Fibroblast of skin of left quadriceps (primary cell): ENCODE results near the gene MORN4.
"Not testable (repeated sequence)": the region's sequence is repeated elsewhere in the genome, so short reads cannot be mapped to it uniquely, and the experiment has no call there.

Experiments used
- DNase-seq, 2 experiments: peaks; one replicate each; pipeline ENCODE4 v3.0.0-alpha.2; 2013; ENCODE audit warnings: low read depth in 2 of 2

Gene MORN4

GRCh38 chr10:97597778-97598177 lies 35.5 kb downstream of the MORN4 start:
- no peak for DNase-seq

DNA sequence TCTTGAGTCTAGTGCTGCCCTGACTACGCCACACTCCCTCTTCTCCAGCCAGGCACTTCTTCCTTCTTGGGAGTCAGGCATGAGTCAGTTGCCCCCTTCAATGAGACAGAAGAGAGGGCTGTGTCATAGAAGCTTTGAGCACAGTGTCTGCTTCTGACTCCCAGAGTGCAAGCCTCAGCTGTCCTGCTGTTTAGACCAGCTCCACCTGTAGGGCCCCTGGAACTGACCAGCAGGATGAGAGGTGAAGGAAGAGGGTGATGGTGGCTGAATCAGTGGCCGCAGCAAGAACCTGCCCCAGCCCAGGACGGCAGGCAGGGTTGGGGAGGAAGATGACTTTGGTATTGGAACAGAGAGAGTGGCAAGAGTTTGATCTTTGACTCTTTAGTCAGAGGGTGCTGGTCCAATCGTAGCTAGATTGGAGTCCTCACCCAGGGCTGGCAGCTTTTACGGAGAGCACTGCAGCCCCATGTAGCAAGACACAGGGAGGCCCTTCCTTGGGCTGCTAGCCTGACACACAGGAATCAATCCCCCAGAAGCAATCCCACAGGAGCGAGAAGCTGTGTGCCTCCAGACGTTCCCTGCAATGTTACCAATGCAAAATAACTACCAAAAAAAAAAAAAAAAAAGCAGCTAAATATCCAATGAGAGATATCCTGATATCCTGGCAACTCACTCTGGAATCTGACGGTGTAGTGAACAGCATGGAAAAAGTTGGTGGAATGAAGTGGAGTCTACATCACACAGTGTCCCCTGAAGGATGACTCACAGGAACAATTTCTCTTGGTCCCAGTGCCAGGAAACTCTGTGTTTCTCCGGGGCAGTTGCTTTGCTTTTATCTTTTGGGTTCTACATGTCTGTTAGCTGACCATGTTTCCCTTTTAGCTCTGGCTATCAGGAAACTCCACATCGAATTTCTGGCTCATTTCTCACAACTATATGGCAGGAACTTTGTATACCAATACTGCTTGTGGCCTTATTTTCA lies 36.9 kb downstream of the MORN4 start:
- peak in 1 of 2 experiments; percentile 47 for DNase-seq

DNA sequence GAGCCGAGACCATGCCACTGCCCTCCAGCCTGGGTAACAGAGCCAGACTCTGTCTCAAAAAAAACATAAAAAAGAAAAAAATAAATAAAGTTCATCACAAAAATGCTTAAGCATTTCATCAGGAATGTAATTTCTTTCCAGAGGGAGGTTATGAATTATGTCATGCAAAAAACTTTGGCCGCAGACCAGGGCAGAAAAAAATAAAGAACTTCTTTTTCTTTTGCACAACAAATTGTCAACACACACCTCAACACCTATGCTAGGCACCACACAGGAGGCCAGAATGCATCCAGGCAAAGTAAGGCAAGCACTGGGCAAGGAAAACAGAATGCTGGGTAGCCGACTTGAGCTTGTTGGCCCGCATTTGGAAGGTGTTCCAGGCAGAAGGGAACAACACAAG lies 39.9 kb downstream of the MORN4 start:
- no peak for DNase-seq

- no peak for DNase-seq
Observed at GRCh38 chr10:97590748-97591495, 42.4 kb downstream of the MORN4 start.

- DNase-seq, result no peak
Observed at GRCh38 chr10:97590082-97590747, 43.1 kb downstream of the MORN4 start.

GRCh38 chr10:97589479-97589878 lies 43.8 kb downstream of the MORN4 start, which contains the start of gene C10orf62:
C10orf62 (plus strand) TSS chr10:97589721; CDS start chr10:97589898, 177 bp downstream.
- DNase-seq, result no peak

- DNase-seq, result no peak
Observed at GRCh38 chr10:97587183-97587582, 46.1 kb downstream of the MORN4 start.

- DNase-seq, result no peak
Observed at GRCh38 chr10:97585439-97585811, 47.9 kb downstream of the MORN4 start.

- no peak for DNase-seq
Observed at GRCh38 chr10:97584798-97585438, 48.4 kb downstream of the MORN4 start.

GRCh38 chr10:97584060-97584797 lies 49.1 kb downstream of the MORN4 start, which contains the start of gene HOGA1:
HOGA1 (plus strand) TSS chr10:97584389; CDS start chr10:97584704, 315 bp downstream.
- peak in 1 of 2 experiments; percentile 17 for DNase-seq

DNA sequence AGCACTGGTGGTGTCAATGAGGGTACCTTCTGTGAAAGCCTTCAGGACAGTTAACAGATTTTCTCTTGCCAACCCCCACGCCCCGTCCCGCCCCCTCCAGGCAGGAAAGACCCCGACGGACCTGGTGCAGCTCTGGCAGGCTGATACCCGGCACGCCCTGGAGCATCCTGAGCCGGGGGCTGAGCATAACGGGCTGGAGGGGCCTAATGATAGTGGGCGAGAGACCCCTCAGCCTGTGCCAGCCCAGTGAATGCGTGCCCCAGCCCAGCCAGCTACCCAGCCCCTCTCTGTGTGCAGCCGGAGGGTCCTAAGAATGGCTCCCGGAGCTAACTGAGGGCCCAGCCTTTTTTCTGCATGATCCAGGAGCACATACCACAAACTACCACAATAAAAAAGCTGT lies 49.8 kb downstream of the MORN4 start:
- no peak for DNase-seq

DNA sequence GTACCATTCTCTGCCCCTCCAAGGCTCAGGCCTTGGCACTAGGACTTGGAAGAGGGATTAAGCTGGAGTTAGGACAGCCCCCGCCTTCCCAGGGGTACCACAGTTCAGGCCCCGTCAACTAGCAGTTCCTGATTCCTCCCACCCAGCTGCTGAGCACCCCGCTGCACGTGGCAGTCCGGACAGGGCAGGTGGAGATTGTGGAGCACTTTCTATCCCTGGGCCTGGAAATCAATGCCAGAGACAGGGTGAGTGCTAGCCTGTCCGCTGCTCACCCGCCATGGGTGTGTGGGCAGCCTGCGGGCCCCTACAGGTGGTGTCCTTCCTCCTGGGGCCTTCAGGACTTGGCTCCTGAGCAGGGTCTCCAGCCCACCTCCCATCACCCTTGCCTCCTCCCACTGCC lies 51.1 kb downstream of the MORN4 start:
- no peak for DNase-seq

- DNase-seq, result no peak
Observed at GRCh38 chr10:97580421-97581367, 52.6 kb downstream of the MORN4 start.

DNA sequence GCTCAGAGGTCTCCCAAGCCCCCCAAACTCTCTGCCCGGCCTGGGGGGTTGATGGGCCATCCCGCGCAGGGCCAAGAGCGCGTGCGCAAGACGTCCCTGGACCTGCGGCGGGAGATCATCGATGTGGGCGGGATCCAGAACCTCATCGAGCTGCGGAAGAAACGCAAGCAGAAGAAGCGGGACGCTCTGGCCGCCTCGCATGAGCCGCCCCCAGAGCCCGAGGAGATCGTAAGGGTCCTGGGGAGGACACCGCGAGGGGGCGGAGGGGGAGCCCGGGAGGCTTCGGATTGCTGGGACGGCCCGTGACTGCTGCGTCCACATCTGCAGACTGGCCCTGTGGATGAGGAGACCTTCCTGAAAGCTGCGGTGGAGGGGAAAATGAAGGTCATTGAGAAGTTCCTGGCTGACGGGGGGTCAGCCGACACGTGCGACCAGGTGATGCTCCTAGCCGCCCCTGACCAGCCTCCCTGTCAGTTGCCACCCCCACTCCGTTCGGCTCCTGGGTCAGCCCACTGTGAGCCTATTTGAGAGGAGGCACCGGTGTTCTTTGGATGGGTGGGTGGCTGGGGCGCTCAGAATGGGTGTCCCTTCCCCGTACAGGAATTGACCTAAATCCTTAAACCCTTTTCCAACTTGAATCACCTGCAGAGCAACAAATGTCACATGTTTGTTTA lies 55.0 kb downstream of the MORN4 start:
- no peak for DNase-seq

DNA sequence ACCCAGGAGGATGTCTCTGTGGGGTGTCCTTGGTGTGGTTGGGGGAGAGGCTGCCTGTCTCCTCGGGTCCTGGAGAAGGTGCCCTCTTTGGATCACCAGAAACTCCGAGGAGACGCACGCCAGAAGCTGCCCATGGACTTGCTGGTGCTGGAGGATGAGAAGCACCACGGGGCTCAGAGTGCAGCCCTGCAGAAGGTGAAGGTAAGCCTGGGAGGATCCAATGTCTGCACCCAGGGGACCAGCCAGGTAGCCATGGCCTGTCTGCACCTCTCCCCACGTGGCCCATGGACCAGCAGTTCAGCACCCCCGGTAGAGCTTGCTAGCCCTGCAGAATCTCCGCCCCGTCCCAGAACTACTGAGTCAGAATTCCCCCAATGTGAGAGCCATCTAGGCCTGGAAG lies 55.6 kb downstream of the MORN4 start:
- no peak for DNase-seq

- not testable (repeated sequence) for DNase-seq
Observed at GRCh38 chr10:97576487-97576886, 56.8 kb downstream of the MORN4 start.

DNA sequence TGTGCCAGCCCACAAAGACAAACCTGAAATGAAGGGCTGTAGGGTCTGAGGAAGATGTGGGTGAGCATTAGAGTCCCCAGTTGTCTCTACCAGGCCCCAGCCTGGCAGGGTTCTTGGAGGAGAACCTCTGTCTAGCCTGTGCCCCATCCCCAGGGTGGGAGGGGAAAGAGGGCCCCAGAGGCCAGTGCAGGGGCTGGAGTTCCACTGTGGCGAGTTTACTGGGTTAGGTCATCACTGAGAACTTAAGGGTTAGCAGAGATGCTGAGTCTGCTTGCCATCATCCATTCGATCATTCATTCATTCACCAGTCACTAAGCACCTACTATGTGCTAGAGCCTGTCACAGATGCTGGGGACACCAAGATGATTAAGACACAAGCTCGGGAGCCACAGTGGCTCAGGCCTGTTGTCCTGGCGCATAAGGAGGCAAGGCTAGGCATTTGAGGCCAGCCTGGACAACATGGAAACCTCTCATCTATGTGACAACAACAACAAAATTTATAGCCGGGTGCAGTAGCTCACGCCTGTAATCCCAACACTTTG lies 58.1 kb downstream of the MORN4 start:
- no peak for DNase-seq

GRCh38 chr10:97574374-97575126 lies 58.8 kb downstream of the MORN4 start:
- peak in 1 of 2 experiments; percentile 13 for DNase-seq
